Loucy (cell line): Measurements from ENCODE around the gene PTGFRN.

Experiments
- H2AFZ ChIP-seq: fragments of 200-600 bp; sonication (generic); 2 replicates; pipeline ENCODE4 v1.6.0; 2016; ENCODE audit warnings: antibody characterized with exemption, mild to moderate bottlenecking, low read length, moderate library complexity
- H3F3A ChIP-seq: fragments of 200-600 bp; 2 replicates; pipeline ENCODE4 v1.6.0; 2016; ENCODE audit warnings: antibody characterized with exemption, low read depth, mild to moderate bottlenecking
- H3K27me3 ChIP-seq: fragments of 200-600 bp; sonication (generic); 2 replicates; pipeline ENCODE4 v1.6.1; 2014; ENCODE audit warnings: low read length, mild to moderate bottlenecking; ENCODE audit not compliant: insufficient read depth, poor library complexity, severe bottlenecking
- H3K36me3 ChIP-seq: fragments of 200-600 bp; sonication (generic); 2 replicates; pipeline ENCODE4 v1.6.1; 2016; ENCODE audit warnings: low read length; ENCODE audit not compliant: insufficient read depth
- H3K4me1 ChIP-seq: fragments of 200-600 bp; sonication (generic); 2 replicates; pipeline ENCODE4 v1.5.1; 2014; ENCODE audit warnings: low read length, mild to moderate bottlenecking; ENCODE audit not compliant: insufficient read depth, poor library complexity, severe bottlenecking
- H3K4me2 ChIP-seq: fragments of 200-600 bp; sonication (generic); 2 replicates; pipeline ENCODE4 v1.6.0; 2014; ENCODE audit warnings: antibody characterized with exemption, low read length, low read depth, mild to moderate bottlenecking; ENCODE audit not compliant: poor library complexity, severe bottlenecking
- H3K4me3 ChIP-seq: fragments of 200-600 bp; sonication (generic); 2 replicates; pipeline ENCODE4 v1.5.1; 2014; ENCODE audit warnings: low read length, mild to moderate bottlenecking, mixed read lengths; ENCODE audit not compliant: poor library complexity, severe bottlenecking
- H3K79me2 ChIP-seq: fragments of 200-600 bp; sonication (generic); 2 replicates; pipeline ENCODE4 v1.6.1; 2014; ENCODE audit warnings: low read length; ENCODE audit not compliant: insufficient read depth
- H3K9ac ChIP-seq: fragments of 200-600 bp; sonication (generic); 2 replicates; pipeline ENCODE4 v1.6.0; 2014; ENCODE audit warnings: mild to moderate bottlenecking, low read depth, low read length, moderate library complexity; ENCODE audit not compliant: poor library complexity, severe bottlenecking
- H3K9me2 ChIP-seq: fragments of 200-600 bp; sonication (generic); replicated peaks from 2 replicates; pipeline ENCODE4 v1.6.1; 2016; ENCODE audit warnings: low read depth, low read length, mixed read lengths
- H3K9me3 ChIP-seq: fragments of 200-600 bp; sonication (generic); 2 replicates; pipeline ENCODE4 v1.6.1; 2014; ENCODE audit warnings: mild to moderate bottlenecking, antibody characterized with exemption, low read length, low read depth; ENCODE audit not compliant: insufficient read depth
- H4K20me1 ChIP-seq: fragments of 200-600 bp; sonication (generic); 2 replicates; pipeline ENCODE4 v1.6.0; 2014; ENCODE audit warnings: antibody characterized with exemption, low read length, mild to moderate bottlenecking; ENCODE audit not compliant: insufficient read depth, poor library complexity, severe bottlenecking
- EZH2phosphoT487 ChIP-seq: fragments of 200-600 bp; IDR thresholded peaks from 2 replicates; pipeline ENCODE4 v1.6.1; 2018; ENCODE audit warnings: antibody characterized with exemption, mild to moderate bottlenecking, moderate library complexity, borderline replicate concordance
- TF ChIP-seq, protein P1 (sequence below): fragments of 200-600 bp; sonication (generic); conservative IDR thresholded peaks from 2 replicates; pipeline ENCODE4 v1.5.1; 2014; ENCODE audit warnings: mild to moderate bottlenecking, antibody characterized with exemption, low read length

The PTGFRN gene

DNA sequence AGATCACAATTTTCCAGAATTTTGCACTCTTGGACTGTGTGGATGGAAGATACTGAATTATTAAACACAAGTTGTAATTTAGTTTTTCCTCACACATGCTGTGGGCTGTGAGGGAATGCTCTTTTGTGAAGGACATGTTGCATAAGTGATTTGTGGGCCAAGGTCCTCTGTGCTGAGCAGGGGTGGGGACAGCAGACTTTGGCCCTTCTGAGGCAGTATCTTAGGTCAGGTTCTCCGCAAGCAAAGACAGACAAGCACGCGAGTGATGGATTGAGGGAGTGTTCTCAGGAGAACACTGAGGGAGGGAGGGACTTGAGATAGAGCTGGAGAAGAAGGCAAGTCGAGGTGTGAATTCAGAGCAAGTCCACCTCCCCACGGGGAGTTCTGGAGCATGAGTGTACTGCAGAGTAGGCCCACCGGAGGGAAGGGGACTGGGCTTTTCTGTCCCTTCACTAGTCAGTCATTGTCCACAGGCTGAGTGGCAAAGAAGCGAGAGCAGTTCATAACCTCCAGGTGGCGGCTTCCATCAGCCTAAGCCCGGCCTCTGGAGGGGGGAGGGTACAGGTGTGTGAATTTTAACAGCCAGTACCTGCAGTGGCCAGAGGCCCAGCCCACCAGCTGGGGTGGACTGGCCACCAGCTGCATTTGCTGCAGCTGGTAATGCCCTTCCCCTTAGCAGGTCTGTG lies 72.7 kb downstream of the PTGFRN start:
- no peak overlapping the region for H3K4me2 ChIP-seq
- no peaks in the 10 kb centered on the region for H3K9me3 ChIP-seq
- TF ChIP-seq, protein P1, sequence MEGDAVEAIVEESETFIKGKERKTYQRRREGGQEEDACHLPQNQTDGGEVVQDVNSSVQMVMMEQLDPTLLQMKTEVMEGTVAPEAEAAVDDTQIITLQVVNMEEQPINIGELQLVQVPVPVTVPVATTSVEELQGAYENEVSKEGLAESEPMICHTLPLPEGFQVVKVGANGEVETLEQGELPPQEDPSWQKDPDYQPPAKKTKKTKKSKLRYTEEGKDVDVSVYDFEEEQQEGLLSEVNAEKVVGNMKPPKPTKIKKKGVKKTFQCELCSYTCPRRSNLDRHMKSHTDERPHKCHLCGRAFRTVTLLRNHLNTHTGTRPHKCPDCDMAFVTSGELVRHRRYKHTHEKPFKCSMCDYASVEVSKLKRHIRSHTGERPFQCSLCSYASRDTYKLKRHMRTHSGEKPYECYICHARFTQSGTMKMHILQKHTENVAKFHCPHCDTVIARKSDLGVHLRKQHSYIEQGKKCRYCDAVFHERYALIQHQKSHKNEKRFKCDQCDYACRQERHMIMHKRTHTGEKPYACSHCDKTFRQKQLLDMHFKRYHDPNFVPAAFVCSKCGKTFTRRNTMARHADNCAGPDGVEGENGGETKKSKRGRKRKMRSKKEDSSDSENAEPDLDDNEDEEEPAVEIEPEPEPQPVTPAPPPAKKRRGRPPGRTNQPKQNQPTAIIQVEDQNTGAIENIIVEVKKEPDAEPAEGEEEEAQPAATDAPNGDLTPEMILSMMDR, result no peak
- TF ChIP-seq EZH2phosphoT487, result no peak

DNA sequence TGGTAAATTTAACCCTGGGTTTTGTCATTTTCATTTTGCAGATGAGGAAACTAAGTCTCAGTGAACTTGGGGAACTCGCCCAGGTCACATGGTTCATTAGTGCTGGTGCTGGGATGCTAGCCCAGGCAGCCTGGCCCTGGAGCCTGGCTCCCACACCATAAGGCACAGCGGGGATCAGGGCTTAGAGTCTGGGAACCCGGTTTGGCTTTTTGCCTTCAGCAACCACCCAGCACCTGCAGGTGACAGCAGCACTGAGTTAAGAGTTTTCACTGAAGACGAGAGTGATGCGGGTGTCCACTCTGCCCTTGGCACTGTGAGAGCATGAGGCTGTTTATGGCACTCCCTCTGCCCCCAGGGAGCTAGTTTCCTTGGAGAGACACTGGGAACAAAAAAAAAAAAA lies 73.4 kb downstream of the PTGFRN start:
- no peaks in the 10 kb centered on the region for H3F3A ChIP-seq
- no peaks in the 10 kb centered on the region for H4K20me1 ChIP-seq
- H3K4me3 ChIP-seq, result no peak overlapping the region
- no peaks in the 10 kb centered on the region for H3K27me3 ChIP-seq
- no peak overlapping the region for H2AFZ ChIP-seq
- no peaks in the 10 kb centered on the region for H3K36me3 ChIP-seq
- peaks cover 20% of the 10 kb centered on the region for H3K4me1 ChIP-seq
- TF ChIP-seq, protein P1, result no peak
- H3K9me2 ChIP-seq, result no peaks in the 10 kb centered on the region
- no peak overlapping the region for H3K9ac ChIP-seq
- no peaks in the 10 kb centered on the region for H3K9me3 ChIP-seq
- no peak overlapping the region for H3K4me2 ChIP-seq
- H3K79me2 ChIP-seq, result no peaks in the 10 kb centered on the region

More for the DNA sequence above, 72.7 kb downstream of the PTGFRN start:
- Histone ChIP-seq H4K20me1 (no peaks in the 10 kb centered on the region), H3K9me2 (no peaks in the 10 kb centered on the region), H3K9ac (no peak overlapping the region), H3K79me2 (no peaks in the 10 kb centered on the region), H3K27me3 (no peaks in the 10 kb centered on the region), H3K4me3 (no peak overlapping the region), H2AFZ (no peak overlapping the region), H3F3A (no peaks in the 10 kb centered on the region), H3K36me3 (no peaks in the 10 kb centered on the region), H3K4me1 (peaks cover 14% of the 10 kb centered on the region)

DNA sequence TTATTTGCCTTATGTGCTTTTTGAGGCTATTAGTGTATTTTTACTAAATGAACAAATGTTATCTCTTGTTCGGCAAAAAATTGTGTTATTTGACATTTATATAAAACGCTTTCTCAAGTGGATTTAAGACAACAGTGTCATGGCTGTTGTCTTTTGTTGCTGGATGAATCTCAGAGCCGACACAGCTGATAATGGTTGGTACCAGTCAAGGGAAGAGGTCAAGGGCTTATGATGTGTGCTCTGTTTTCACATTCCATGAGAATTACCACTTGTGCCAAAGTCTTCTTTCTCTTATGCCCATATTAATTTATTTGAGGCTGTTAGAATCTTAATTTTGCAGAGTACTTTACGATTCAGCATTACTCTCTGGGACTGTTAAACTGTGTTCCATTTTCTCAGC lies 74.0 kb downstream of the PTGFRN start:
- no peaks in the 10 kb centered on the region for H3K27me3 ChIP-seq
- H3K9me3 ChIP-seq, result no peaks in the 10 kb centered on the region
- peaks cover 20% of the 10 kb centered on the region for H3K4me1 ChIP-seq
- H3K36me3 ChIP-seq, result no peaks in the 10 kb centered on the region
- H2AFZ ChIP-seq, result no peak overlapping the region
- H3K9ac ChIP-seq, result no peak overlapping the region
- H3K4me2 ChIP-seq, result no peak overlapping the region
- no peaks in the 10 kb centered on the region for H3F3A ChIP-seq
- H3K4me3 ChIP-seq, result no peak overlapping the region
- H3K9me2 ChIP-seq, result no peaks in the 10 kb centered on the region
- TF ChIP-seq EZH2phosphoT487, result no peak
- TF ChIP-seq, protein P1, result no peak
- H4K20me1 ChIP-seq, result no peaks in the 10 kb centered on the region
- no peaks in the 10 kb centered on the region for H3K79me2 ChIP-seq
